Fibroblast of skin of scalp (primary cell): Measurements from ENCODE around the gene TERB1. TPM values are rescaled to one million over a fixed set of nuclear protein-coding genes. Genes with fewer than 3 reads are reported as not detected.

Source experiments
- DNase-seq: peaks from one replicate; pipeline ENCODE4 v3.0.0-alpha.2; 2013
- polyA plus RNA-seq, 2 experiments: library from polyadenylated mRNA; unstranded; fragments of 120-200 nt; gene quantifications; one replicate each; pipeline ENCODE4 v1.2.1, GENCODE V29; 2013; ENCODE audit not compliant: insufficient read length in 2 of 2

TERB1 gene
- polyA plus RNA-seq (2013, experiment 1 of 2; ENCODE audit: insufficient read length): not detected
- polyA plus RNA-seq (2013, experiment 2 of 2; ENCODE audit: insufficient read length): not detected

GRCh38 chr16:66801320-66802105, at the start of gene TERB1:
Gene TERB1 (minus strand): TSS chr16:66801584. CDS start chr16:66796798, 4,786 bp downstream.
- DNase-seq: no peak

- no peak for DNase-seq
Observed at GRCh38 chr16:66850115-66850815, 48.9 kb upstream of the TERB1 start.

- DNase-seq: no peak
Observed at GRCh38 chr16:66849549-66849948, 48.2 kb upstream of the TERB1 start.

- no peak for DNase-seq
Observed at GRCh38 chr16:66849021-66849420, 47.6 kb upstream of the TERB1 start.

GRCh38 chr16:66848172-66848571, 46.8 kb upstream of the TERB1 start:
- no peak for DNase-seq

GRCh38 chr16:66847533-66848067, 46.2 kb upstream of the TERB1 start:
- DNase-seq: no peak

GRCh38 chr16:66846831-66847230, 45.4 kb upstream of the TERB1 start:
- no peak for DNase-seq

GRCh38 chr16:66846266-66846665, 44.9 kb upstream of the TERB1 start:
- DNase-seq: no peak

GRCh38 chr16:66845791-66846221, 44.4 kb upstream of the TERB1 start:
- DNase-seq: no peak

GRCh38 chr16:66845080-66845410, 43.7 kb upstream of the TERB1 start:
- DNase-seq: no peak

GRCh38 chr16:66844342-66845079, 43.1 kb upstream of the TERB1 start, which contains the start of gene CA7:
Gene CA7 (plus strand): TSS chr16:66844414. CDS start chr16:66844488, 74 bp downstream.
- DNase-seq: no peak

- DNase-seq: no peak
Observed at GRCh38 chr16:66844009-66844341, 42.6 kb upstream of the TERB1 start.

GRCh38 chr16:66843191-66843590, 41.8 kb upstream of the TERB1 start:
- no peak for DNase-seq

GRCh38 chr16:66842765-66843164, 41.4 kb upstream of the TERB1 start:
- DNase-seq: no peak

- DNase-seq: no peak
Observed at GRCh38 chr16:66841366-66841765, 40.0 kb upstream of the TERB1 start.

- no peak for DNase-seq
Observed at GRCh38 chr16:66840883-66841282, 39.5 kb upstream of the TERB1 start.

- DNase-seq: no peak
Observed at GRCh38 chr16:66834746-66835145, 33.4 kb upstream of the TERB1 start.

GRCh38 chr16:66832661-66833305, 31.4 kb upstream of the TERB1 start:
- no peak for DNase-seq

GRCh38 chr16:66832190-66832589, 30.8 kb upstream of the TERB1 start:
- no peak for DNase-seq

GRCh38 chr16:66830422-66831404, 29.3 kb upstream of the TERB1 start, which contains the start of gene NAE1:
Gene NAE1 (minus strand): TSS chr16:66830976. CDS start chr16:66830899, 77 bp downstream.
- DNase-seq: peak; percentile 86

- no peak for DNase-seq
Observed at GRCh38 chr16:66824006-66824405, 22.6 kb upstream of the TERB1 start.
